HG03439 (cell line): ENCODE results near the gene ANKRD10.

ENCODE experiments used
- ATAC-seq: cut with Tn5 transposase; IDR thresholded peaks from one replicate; pipeline ENCODE4 v1.9.1; 2021; ENCODE audit warnings: mild to moderate bottlenecking, moderate library complexity; ENCODE audit not compliant: unreplicated experiment

The ANKRD10 gene

DNA sequence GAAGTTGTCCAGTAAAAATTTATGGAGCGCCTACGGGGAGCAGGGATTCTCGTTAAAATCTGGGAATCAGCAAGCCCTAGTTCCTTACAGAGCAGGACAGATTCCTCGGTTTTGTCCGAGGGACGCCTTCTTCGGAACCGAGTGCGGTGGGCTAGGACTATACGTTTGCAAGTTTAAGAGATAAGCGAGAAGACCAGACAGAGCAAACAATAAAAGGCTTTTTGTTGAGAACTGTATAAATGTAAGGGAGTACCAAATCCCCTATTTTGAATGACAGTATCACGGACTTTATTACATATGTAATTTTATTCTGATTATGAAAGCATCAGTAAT, 971 bp upstream of the ANKRD10 start:
- no peak for ATAC-seq

DNA sequence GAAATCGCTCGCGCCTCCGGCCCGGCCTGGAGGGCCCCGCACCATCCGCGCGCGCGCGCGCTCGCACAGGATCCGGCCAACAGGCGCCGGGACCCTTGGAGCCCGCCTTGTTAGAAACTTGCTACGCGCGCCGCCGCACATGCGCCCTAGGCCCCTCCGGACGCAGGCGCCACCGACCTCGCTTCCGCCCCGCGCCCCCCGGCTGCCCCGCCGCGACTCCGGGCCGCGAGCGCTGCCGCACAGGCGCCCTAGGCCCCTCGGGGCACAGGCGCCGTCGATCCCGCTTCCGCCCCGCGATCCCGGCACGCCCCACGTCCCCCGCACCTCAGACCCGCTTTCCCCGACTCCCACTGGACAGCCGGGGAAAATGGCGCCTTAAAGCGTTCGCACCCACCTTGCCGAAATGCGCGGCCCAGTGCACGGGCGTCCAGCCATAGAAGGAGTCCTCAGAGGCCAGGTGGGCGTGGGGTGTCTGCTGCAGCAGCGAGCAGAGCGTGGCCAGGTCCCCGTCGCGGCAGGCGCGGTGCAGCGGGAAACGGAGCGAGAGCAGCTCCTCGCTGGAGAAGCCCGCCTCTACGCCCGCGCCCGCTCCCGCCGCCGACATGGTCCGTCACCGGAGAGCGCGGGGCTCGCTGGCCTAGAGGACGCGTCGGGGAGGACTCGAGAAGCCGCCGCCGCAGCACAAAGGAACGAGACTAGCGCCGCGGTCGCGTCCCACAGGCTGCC, 375 bp downstream of the ANKRD10 start:
- ATAC-seq: peak; percentile 38

DNA sequence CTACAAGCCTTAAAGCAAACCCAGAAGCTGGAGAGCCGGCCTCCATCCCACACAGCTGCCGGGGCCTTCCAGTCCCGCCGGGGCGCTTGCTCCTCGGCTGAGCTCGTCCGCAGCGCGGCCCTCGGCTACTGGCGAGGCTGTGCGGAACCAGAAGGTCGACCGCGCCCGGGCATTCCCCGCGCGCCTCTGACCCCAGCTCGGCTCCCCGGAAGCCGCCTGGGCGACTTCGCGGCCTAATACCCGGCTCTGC, 863 bp downstream of the ANKRD10 start:
- ATAC-seq: no peak

DNA sequence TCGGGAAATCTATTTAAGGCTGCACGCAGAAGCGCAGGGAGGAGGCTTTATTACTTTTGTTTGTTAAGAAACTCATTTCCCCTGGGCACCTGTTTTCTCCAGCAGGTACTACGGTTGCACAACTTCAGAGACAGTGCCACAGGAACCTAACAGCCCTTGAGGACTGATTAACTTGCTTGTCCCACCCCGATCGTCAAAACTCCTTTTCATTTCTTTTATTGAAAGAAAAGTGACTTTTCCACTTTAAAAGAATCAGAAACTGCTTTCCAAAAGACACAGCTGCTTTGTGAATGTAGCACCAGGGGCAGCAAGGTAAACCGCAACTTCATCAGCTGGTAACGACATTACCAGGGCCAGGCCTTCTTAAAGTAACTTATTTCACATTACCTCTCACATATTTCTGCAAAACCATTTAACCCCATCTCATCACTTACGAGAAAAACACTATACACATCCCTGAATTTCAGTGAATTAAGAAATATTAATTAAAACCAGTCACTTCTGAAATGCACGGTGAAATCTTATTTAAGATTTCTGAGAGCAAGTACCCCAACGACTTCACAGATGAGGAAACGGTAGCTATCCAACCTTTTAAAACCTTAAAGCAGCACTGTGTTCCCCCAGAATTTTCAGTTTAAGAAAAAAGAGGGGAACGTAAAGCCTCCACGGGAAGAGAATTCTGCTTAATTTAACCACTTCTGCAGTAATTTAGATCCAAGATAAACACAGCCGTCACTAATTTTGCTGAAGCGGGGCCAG, 1.4 kb downstream of the ANKRD10 start:
- no peak for ATAC-seq

DNA sequence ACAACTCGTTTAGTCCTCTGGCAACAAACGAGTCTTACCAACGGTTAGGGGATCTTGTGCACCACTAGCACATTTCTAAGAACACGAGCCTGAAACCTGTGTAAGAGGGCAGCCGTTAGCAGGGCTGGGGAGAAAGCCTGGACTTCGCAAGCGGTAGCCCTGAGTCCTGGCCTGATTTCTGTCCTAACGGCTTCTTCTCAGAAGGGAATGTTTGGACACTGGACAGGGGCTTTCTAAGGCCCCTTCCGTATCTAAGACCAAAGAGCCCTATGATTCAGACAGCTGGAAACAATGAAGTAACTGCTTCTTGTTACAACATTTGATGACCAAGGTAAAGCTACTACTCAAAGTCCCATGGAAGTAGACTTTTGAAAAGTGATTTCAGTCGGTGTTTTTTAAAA, 2.2 kb downstream of the ANKRD10 start:
- no peak for ATAC-seq

DNA sequence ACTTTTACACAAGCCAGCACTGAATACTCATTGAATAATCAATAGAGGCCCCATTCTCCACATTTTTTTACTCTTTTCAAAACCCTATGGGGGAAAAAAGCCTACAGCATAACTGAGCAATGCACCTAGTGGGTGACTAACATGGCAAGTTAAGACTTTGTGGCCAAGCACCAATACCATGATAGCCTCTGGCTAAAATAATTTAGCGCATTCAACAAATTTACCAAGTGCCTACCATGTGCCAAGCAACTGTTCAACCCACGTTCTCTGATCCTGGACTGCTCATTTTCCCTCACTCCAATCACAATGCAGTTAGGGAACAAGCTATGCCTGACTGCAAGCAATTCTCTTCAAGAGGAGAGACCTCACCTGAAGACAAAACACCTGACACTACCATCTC, 3.0 kb downstream of the ANKRD10 start:
- no peak for ATAC-seq

DNA sequence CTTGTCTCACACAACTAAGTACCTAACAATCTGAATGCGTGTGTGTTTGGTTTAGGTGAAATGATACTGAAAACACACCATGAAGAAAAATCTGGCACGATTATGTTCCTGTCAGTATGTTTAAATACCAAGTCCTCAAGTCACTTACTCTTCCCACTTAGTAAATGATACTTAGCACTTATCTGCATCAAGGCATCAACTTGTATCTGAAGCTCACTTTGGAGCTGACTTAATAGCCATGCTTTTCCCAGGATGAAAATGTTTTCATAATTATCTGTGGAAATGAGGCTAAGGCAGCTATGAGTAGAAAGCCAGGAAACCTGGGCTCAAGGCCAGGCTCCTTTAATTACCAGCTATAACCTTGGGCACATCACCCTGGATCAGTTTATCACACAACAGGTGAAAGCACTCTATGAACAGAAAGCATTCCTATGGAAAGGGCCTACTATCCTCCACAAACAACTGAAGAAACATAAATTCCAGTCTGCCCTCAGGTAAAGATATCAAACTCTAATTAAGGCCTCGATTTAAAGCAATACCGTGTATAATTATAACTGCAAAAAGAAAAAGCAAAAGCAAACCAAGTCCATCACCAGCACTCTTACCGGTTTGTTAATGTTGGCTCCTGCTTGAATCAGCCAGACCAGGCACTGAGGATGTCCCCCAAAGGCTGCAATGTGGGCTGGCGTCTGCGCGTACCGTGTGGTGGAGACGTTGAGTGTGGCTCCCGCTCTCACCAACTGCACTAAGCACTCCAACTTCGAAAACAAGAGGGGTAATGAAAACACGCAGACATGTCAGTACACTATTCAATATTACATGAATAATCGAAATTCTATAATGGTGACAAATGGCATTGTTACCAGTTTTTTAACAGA, 4.6 kb downstream of the ANKRD10 start:
- ATAC-seq: no peak

DNA sequence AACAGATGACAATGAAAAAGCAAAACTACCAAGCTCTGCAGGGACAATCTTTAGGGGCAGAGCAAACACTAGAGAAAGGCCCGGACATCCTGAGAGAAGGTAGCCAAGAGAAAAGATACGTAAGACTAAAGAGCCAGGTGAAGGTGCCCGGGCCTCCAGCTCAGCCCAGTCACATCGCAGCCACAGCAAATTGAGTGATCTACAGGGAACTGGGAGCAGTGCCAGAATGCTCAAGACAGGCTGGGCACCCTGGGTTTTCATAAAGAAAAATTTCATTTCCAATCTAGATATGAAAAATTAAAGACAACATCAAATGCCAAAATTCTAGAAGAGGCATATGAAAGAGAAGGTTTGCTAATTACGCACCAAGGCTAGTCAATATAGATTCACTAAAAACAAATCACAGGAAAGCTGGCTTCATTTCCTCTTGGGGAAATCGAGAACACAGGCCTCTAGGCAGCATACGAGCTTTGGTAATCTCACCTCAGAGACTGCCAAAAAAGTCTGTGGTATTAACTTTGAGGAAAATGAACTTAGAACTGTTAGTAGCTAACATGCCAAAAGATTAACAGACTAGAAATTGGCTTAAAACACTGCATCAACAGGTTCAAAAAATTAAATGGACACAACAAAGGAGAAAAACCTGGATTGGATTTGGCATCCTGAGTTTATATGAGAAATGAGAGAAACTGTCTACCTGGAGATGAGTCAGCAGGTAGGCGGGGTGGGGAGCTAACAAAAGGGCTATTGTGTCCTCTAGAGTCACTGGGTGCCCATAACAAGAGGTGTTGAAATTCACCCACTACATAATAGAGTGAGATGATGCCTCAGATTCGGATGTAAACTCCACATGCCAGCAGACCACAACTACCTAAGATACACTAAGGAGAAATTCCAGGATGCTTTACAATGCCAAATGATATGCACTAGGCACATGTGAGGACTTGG, 6.6 kb downstream of the ANKRD10 start:
- ATAC-seq: no peak

DNA sequence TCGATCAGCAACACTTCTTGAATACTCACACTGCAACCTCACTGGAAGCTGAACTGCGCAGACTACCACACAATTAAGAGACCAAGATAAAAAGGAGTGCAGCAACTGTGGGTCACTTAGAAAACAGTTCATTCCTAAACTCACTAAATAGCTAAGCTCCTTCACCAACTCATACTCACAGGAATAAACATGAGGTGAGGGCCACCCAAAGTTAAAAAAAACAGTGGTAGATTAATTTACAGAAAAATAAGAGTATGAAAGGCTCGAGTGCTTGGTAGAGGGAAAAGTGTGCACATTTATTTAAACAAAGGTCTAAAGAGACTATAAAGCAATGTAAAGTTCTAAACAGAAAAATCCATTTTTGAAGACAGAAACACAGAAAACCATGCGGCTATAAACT, 7.6 kb downstream of the ANKRD10 start:
- ATAC-seq: no peak

DNA sequence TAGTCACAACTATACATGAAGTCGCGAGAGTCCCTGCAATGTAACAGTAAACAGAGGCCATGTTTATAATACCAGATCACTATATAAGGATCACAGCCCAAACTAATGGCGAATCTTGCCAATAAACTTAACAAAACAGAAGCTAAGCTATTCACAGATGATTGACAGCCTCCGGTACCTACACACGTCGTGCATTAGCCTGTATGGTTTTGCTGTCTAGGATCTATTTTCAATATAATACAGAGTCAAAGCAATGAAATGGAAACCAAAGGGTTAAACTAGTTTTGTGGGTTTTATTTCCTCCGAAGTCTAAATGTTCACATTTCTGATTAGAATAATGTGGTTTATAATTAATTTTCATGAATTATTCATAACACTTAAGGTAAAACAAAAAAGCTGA, 10.1 kb downstream of the ANKRD10 start:
- ATAC-seq: no peak

DNA sequence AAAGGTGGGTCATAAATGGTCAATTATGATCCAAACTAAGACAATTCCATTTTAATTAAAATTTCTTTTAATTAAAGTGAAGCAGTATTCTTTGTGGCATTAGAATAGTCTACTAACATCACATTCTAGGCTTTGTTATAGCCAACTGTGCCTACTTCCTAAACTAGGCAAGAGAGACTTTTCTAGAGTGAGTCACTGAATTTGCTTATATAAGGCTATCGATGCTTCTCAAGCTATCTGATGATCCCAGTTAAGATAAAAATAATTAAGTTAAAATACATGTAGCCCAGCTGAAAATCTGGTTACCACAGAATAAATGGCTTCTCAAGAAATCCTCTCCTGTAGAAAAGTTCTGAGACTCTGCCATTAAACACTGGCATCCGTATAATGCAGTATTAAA, 12.5 kb downstream of the ANKRD10 start:
- no peak for ATAC-seq

DNA sequence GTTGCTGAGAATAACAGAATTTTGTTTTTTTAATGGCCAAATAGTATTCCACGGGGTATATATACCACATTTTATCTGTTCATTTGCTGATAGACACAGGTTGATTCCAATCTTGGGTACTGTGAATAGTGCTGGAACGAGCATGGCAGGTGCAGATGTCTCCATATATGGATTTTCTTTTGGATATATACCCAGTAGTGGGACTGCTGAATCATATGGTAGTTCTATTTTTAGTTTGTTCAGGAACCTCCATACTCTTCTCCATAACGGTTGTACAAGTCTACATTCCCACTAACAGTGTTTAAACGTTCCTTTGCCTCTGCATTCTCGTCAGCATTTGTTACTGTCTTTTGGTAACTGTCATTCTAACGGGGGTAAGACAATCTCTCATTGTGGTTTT, 17.3 kb downstream of the ANKRD10 start:
- ATAC-seq: no peak

DNA sequence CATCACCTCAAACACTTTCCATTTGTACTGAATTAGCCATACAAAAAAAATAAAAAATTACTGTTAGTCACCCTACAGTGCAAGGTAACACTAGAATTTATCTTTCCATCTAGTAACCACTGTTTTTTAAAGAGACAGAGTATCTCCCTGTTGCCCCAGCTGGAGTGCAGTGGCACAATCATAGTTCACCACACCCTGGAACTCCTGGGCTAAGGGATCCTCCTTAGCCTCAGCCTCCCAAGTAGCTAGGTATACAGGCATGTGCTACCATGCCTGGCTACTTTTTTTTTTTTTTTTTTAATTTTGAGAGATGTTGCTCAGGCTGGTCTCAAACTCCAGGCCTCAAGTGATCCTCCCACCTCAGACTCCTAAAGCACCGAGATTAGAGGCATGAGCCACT, 17.9 kb downstream of the ANKRD10 start:
- no peak for ATAC-seq

DNA sequence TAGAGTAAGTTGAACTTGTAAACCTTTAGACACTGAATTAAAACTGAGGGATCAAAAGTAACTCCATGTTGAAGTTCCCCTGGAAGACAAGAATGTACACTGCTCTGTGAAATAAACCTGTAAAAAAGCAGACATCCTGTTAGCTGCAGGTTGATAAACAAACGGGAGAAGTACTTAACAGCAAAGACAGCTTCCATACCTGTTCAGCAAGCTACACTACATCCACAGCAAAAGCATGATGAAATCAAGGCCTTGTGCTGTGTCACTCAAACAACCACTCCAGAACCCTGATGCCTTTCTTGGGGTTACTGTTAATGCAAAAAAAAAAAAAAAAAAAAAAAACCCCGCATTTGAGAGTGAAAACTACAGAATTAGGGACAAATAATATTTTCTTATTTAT, 20.8 kb downstream of the ANKRD10 start:
- no peak for ATAC-seq

DNA sequence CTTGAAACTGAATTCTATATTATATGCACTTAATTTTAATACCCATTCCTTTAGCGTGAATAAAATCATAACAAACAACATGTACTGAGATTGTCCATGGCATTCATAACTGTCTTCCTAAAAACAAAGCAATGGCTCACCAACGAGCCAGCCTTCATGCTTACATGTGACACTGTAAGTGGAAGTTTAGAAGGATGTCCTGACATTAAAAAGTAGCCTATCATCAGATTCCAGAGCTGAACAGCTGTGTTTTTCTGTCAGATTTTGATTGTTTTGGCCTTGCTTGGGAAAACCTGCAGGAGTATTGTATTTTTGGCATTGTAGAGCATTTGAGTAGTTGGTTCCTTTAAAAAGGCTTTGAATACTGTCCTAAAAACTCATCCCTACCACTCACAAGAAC, 21.3 kb downstream of the ANKRD10 start:
- ATAC-seq: no peak

DNA sequence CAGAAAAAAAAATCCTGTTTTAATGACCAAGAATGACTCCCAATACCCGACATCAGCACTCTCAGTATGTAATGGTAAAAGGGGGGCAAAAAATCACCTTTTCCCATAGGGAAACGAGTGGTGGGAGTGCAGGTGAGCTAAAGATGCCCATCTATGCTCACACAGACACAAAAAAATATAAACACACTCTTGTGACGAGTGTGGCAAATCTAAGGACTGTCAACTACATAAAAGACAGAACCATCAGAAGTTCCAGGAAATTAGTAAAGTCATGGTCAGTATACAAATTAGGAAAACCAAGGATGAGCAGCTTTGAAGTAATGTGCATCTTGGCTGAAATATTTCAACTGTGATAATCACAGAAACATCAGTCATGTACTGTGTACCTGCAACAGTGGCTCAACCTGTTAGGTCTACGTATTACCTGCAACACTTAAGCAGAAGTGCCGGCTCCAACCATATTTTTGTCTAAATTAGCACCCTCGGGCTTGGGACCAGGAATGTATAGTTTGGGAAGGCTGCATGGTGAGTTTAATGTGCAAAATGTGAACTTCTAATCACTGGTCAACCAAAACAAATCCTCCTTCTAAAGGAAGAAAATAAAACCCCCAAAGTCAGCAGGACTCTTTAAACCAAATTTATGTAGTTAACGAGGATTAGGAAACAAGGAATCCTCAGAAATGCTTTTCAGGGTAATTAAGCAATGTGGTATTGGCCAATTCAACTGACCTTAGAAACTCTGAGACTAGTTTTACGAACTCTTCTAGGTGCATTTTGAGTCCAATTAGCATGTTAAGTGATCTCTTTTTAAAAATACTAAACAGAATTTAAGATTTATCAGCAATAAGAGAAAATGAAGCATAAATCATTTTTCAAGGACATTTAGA, 24.3 kb downstream of the ANKRD10 start:
- ATAC-seq: no peak

DNA sequence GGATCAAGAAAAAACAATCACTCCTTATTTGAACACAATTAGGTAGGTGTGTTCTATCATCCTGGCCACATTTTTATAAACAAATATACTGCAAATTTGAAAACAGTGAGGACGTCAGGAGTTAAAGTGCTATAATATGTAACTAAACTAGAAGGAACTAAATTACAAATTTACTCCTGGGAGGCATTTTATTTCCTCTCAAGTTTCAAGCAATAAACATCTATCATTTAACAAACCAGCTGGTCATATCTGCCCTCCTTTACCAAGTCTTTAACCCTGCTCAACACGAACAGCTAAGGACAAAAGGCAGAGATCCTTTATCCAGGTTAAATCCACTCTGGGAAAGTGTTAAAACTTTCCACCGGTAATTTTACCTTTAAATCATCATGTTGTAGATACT, 26.5 kb downstream of the ANKRD10 start:
- no peak for ATAC-seq

DNA sequence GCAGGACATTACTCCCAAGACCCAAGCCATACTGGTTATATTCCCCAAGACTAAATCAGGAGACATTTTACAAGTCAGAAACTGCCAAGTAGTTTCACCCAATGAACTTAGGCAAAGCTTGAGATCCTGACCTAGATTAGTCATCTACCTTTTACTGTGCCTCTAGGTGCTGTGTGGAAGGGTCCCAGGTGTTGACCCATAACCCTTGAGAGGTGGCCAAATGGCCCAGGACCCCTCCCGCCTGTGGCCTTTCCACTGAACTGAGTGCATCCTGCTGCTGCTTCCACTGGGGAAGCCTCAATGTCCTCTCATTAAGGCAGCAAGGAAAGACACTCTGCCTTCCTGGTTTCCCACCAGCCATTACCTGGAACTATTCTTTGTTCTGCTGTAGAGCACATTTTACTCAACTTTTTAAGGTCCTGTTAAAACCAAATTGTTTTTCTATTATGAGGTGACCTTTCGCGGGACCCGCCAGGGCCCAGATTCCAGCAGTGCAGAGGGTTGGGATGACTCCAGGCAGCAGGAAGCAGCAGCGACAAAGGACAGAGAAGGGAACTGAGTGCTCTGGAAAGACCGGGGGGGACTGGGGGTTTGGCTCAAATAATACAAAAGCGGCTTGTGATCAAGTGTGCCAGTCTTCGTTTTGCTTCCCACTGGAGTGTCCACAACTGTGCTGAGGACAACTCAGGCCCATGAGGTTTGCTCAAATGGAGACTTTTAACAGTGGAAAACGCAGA, 27.1 kb downstream of the ANKRD10 start:
- ATAC-seq: no peak

DNA sequence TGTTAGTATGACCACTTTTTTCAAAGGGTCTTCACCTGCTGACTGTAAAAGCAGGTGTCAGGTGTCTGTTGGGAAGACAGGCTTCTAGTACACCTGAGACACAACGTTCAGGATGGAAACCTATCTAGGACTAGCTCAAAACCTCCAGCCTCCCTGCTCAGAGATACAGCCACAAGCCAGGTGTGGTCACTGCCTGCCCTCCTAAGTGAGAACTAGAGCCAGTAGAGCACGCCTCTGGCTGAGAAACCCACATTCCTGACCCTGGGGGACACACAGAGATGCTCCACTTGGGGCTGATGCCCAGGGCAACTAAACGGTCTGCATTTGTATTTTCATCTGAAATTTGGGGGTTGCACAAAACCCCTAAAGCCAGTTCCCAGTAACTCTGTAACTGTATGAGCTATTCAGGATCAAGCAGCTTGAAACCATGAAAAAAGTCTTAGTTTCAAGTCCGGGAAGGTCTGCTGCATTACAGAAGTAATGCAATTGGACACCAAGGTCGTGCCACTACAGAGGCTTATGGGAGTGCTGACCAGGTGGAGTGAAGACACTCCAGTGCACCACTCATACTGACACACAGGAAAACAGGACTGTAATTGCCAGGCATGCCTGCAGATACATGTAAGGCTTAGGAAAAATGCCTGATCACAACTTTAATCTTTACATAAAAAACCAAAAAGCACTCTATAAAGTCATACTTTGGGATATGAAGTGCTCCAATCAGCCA, 27.8 kb downstream of the ANKRD10 start:
- ATAC-seq: no peak
